HG03196 (cell line): ENCODE measurements around the gene SLC24A4.

Experiments used
- ATAC-seq: cut with Tn5 transposase; IDR thresholded peaks from one replicate; pipeline ENCODE4 v1.9.1; 2021; ENCODE audit not compliant: unreplicated experiment

The SLC24A4 gene

DNA sequence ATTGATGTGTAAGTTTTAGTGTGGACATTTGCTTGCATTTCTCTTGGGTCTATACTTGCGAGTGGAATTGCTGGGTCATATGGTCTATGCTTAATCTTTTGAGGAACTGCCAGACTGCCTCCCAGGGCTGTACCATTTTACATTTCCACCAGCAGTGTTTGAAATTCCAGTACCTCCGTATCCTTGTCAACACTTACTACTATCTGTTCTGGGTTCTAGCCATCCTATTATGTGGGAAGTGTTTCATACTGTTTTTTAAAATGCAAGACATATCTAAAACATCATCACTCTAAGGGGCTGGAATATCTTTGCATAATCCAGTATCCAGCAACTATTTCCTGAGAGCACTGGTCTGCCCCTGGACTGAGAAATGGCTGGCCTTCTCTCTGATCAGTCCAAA is 110.4 kb downstream of the SLC24A4 start:
- no peak for ATAC-seq

DNA sequence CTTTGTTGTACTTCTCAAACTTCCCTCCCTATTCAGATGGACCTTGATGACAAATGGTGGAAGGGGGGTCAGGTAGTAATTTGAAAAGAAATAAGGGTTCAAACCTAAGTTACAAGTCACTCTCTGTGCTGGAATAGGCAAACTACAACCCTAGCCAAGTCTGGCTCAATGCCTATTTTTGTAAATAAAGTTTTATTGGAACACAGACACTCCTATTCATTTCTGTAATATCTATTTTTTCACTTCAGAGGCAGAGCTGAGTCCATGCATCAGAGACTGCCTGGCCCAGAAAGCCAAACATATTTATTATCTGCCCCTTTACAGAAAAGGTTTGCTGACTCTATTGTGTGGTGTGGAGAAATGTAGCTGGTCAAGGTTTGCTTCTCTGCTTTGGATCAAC is 112.2 kb downstream of the SLC24A4 start:
- ATAC-seq: no peak

DNA sequence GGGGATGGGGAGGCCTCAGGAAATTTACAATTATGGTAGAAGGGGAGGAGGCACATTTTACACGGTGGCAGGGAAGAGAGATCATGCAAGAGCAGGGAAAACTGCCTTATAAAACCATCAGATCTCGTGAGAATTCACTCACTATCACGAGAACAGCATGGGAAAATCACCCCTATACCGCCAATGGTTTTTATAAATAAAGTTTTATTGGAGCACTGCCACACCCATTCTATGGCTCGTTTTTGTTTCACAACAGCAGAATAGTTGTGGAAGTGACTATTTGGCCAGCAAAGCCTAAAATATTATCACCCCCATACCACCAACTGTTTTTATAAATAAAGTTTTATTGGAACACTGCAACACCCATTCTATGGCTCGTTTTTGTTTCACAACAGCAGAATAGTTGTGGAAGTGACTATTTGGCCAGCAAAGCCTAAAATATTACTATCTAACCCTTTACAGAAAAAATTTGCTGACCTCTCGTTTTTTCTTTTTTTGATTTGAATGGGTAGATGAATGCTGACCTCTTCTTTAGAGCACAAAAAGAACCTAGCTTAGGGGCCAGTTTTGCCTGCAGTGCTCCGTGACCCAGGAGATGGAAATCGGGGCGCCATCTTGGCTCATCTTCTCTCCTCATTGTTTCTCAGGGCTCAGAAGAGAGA is 113.3 kb downstream of the SLC24A4 start:
- ATAC-seq: no peak

GRCh38 chr14:92437309-92437708 is 114.3 kb downstream of the SLC24A4 start:
- no peak for ATAC-seq

GRCh38 chr14:92437729-92438285 is 114.8 kb downstream of the SLC24A4 start:
- no peak for ATAC-seq

DNA sequence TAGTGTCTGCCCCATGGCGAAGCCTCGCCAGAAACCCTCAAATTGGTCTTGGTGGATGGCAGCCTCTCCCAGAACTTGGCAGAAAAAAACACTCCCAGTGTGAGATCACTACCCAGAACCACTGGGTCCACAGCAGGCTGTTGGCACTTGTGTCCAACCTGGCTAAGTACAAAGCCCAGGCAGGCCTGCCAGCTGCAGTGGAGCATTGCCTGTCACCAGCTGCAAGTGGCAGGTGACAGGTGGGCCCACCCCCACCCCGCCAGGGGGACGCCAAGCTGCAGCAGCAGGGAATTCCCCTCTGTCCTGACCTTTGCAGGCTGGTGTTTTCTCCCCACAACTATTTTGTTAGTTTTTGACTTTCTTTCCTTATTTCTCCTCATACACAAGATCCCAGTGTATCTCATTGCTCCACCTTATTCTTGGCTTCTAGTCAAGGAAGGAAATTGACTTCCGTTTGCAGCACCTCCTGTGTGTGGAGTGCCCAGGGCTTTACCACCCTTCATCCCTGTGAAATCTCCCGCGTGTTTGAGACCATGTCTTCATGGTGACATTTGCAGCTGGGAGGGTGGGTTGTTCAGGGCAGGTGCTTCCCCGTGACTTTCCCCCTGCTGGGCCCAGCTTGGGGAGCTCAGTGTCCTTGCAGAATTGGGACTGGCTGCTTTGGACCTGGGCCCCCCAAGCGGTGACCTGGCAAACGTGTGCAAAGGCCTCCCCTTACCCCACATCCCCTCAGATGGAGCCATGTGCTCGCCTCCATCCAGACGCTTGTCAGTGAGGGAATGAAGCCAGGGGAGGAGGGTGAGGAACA is 116.8 kb downstream of the SLC24A4 start:
- ATAC-seq: no peak

- ATAC-seq: no peak
These were observed 117.5 kb downstream of the SLC24A4 start for GRCh38 chr14:92440345-92441003.

DNA sequence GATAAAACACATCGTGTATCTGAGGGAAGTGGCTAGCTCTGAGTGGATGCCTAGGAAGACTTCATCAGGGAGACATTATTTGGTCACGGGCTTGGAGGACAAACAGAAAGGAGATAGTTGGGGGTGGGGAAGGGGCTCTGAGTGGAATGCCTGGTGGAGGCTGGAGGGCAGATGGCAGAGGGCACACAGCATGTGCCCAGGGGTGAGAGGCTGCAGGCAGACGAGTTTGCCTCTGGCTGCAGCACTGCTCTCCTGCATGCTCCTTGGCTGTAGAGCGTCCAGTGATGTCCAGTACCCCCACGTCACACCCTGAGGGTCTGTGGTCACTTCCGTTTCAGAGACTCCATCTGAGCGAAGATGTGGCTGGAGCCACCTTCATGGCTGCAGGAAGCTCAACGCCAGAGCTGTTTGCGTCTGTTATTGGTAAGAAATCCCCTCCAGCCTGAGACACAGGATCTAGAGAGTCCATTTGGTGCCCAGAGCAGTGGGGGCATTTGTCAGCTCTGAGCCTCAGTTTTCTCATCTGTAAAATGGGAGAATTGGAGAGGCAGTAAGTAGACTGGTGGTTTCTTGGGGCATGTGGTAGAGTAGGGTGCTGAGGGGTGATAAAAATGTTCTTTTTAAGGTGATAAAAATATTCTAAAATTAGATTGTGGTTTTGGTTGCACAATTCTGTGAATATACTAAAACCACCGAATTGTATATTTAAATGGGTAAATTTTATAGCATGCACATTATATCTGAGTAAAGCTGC is 119.0 kb downstream of the SLC24A4 start:
- no peak for ATAC-seq

DNA sequence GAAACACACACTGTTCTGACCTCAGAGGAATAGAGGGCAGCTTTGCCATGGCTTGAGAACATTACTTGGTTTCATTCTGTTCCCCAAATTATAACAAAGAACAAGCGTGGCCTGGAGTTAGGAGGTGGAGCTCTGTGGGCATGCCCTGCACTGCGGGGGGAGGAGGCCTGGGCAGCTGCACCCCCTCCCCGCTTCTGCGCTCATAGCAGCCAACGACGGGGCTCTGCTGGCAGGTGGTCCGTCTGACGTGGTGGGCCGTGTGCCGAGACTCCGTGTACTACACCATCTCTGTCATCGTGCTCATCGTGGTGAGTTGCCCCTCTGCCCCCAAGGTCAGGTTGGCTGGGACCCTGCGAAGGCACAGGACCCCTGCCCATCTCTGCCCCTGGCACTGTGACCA is 120.2 kb downstream of the SLC24A4 start:
- ATAC-seq: no peak

GRCh38 chr14:92443741-92444140 is 120.8 kb downstream of the SLC24A4 start:
- no peak for ATAC-seq

GRCh38 chr14:92446771-92447170 is 123.8 kb downstream of the SLC24A4 start:
- ATAC-seq: no peak

GRCh38 chr14:92447416-92448197 is 124.6 kb downstream of the SLC24A4 start:
- ATAC-seq: no peak

- no peak for ATAC-seq
These were observed 125.8 kb downstream of the SLC24A4 start for GRCh38 chr14:92448786-92449185.

- no peak for ATAC-seq
These were observed 126.6 kb downstream of the SLC24A4 start for GRCh38 chr14:92449404-92450181.

DNA sequence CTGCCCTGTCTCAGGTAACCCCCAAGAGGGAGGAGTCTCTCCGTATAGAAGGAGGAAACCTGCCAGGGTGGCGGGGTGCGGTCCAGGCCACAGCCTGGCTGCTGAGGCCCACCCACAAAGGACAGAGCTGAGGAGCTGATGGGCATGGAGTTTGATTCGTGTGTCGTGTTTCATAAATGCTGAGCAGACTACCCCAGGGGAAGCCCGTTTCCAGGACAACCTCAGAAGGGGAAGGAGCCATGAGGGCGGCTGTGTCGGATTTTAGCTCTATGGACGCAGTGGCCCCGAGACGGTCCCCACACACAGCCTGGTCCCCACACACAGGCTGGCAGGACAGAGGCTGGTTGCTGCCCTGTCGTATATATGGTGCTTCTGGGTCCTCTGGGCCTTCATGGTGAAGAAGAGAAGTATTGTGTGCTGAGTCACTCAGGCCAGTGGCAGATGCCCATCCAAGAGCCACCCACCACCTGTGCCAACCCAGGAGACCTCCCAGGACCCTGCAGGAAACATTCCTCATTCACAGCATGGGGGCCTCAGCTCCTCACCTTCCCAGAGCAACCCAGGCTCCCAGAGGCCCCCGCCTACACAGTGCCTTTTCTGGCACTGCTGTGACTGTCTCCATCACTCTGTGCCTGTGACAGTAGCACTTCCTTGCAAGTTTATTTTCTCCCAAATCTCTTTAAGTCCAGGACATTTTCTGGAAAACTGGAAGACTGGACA is 127.5 kb downstream of the SLC24A4 start:
- no peak for ATAC-seq

DNA sequence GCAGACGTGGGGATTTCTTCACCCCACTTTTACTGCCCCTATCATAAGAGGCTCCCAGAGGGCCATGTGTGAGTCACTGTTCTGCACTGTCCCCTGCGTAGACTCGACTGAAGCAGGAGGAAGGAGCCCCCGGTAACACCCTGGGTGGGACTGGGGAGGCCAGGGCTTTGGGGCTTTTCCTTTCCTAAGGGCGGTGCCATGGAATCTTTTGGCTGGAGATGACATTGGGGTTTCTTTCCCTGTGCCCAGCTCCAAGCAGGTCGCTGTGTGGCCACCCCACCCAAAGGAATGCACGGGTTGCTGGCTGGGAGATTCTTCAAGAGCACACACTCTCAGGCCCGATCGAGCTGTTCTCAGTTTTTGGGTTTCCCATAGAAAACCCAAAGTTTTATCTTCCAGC is 128.3 kb downstream of the SLC24A4 start:
- ATAC-seq: no peak

GRCh38 chr14:92451755-92452154 is 128.8 kb downstream of the SLC24A4 start:
- ATAC-seq: no peak

DNA sequence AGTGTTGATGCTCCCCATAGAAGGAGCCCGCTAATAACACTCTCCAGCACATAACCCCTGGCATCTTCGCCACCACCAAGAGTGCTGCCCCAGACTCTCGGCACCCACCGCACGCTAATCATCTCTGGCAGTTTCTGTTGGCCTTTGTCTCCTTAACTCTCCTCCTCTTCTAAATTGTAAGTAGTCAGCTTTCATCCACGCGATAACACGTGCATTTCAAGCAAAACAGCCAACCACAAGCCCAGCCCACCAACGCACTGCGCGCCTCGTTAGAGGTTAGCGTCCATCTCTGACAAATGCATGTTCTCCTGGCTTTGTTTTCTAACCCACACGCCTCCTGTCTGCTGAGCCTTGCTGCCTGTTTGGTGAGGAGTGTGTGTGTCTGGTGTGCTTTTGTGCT is 129.5 kb downstream of the SLC24A4 start:
- no peak for ATAC-seq

DNA sequence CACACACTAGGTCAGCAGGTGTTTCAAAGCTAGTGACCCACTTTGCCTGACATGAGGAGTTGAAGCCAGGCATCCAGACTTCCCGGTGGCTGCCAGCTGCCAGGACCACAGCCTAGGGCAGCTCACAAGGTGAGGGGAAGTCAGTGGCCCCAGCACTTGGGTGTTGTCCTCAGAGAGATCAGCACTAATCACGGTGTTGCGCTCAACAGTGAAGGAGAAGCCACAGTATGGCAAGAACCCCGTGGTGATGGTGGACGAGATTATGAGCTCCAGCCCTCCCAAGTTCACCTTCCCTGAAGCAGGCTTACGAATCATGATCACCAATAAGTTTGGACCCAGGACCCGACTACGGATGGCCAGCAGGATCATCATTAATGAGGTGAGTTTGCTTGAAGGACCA is 130.7 kb downstream of the SLC24A4 start:
- no peak for ATAC-seq
